ENCODE data around the gene KRTAP2-1.

DNA sequence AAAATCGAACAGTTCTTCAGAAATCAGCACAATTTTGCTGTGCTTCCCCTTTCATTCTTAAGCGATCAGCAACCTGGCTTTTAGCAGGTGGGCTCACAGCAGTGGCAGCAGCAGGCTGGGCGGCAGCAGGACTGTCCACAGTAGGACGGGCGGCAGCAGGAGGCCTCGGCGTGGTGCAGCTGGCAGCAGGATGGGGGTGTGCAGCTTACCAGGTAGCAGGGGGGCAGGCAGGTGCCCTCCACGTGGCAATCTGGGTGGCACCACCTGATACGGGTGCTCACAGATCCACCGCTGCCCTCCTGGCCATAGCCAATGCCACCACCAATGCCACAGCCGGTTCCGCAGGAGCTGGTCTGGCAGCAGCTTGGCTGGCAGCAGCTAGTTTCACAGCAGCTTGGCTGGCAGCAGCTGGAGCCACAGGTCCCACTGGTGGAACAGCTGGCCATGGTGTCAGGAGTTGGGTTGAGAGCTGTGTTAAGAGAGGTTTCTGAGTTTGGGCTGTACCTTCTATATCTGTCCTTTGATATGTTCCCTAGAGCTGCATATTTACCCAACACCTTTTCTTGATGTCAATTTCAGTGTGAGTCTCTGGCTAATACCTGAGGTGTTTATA lies 17.4 kb downstream of the KRTAP2-1 start, which contains the start of gene KRTAP1-4:
- TF ChIP-seq, protein P1, sequence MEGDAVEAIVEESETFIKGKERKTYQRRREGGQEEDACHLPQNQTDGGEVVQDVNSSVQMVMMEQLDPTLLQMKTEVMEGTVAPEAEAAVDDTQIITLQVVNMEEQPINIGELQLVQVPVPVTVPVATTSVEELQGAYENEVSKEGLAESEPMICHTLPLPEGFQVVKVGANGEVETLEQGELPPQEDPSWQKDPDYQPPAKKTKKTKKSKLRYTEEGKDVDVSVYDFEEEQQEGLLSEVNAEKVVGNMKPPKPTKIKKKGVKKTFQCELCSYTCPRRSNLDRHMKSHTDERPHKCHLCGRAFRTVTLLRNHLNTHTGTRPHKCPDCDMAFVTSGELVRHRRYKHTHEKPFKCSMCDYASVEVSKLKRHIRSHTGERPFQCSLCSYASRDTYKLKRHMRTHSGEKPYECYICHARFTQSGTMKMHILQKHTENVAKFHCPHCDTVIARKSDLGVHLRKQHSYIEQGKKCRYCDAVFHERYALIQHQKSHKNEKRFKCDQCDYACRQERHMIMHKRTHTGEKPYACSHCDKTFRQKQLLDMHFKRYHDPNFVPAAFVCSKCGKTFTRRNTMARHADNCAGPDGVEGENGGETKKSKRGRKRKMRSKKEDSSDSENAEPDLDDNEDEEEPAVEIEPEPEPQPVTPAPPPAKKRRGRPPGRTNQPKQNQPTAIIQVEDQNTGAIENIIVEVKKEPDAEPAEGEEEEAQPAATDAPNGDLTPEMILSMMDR (IDR thresholded peaks at IDR 0.05) = no peak
- no peak for TF ChIP-seq POLR2A (IDR thresholded peaks at IDR 0.05)
- no peak for TF ChIP-seq EP300 (IDR thresholded peaks at IDR 0.05)

Measured in ovary (tissue), 3 donors.